HG03565 (cell line): ENCODE results near the gene CDC42BPB.

Experiments used
- ATAC-seq: cut with Tn5 transposase; IDR thresholded peaks from one replicate; pipeline ENCODE4 v1.9.1; 2021; ENCODE audit warnings: mild to moderate bottlenecking, moderate library complexity; ENCODE audit not compliant: unreplicated experiment

CDC42BPB gene

GRCh38 chr14:102918438-102918837, 138.9 kb downstream of the CDC42BPB start:
- no peak for ATAC-seq

GRCh38 chr14:102917469-102918211, 139.7 kb downstream of the CDC42BPB start:
- no peak for ATAC-seq

- ATAC-seq, result no peak
Measured at GRCh38 chr14:102917056-102917385, 140.3 kb downstream of the CDC42BPB start.

- ATAC-seq, result no peak
Measured at GRCh38 chr14:102916347-102917055, 140.8 kb downstream of the CDC42BPB start.

GRCh38 chr14:102915292-102916110, 141.8 kb downstream of the CDC42BPB start:
- ATAC-seq, result no peak

- no peak for ATAC-seq
Measured at GRCh38 chr14:102914474-102915291, 142.7 kb downstream of the CDC42BPB start.

GRCh38 chr14:102913341-102914211, 143.8 kb downstream of the CDC42BPB start:
- no peak for ATAC-seq

- ATAC-seq, result no peak
Measured at GRCh38 chr14:102911991-102912761, 145.2 kb downstream of the CDC42BPB start.

- ATAC-seq, result no peak
Measured at GRCh38 chr14:102911541-102911951, 145.8 kb downstream of the CDC42BPB start.

GRCh38 chr14:102910442-102910841, 146.9 kb downstream of the CDC42BPB start:
- ATAC-seq, result no peak

- ATAC-seq, result no peak
Measured at GRCh38 chr14:102909911-102910310, 147.4 kb downstream of the CDC42BPB start.

- ATAC-seq, result no peak
Measured at GRCh38 chr14:102909462-102909861, 147.9 kb downstream of the CDC42BPB start.

- no peak for ATAC-seq
Measured at GRCh38 chr14:102908766-102909455, 148.4 kb downstream of the CDC42BPB start.

- ATAC-seq, result no peak
Measured at GRCh38 chr14:102907980-102908730, 149.2 kb downstream of the CDC42BPB start.

GRCh38 chr14:102907303-102907844, 150.0 kb downstream of the CDC42BPB start:
- no peak for ATAC-seq

- no peak for ATAC-seq
Measured at GRCh38 chr14:102906616-102907302, 150.6 kb downstream of the CDC42BPB start.
